NCI-H2081 treated with DMSO at 0.1 percent for 48 hours (cell line): ENCODE data around the gene CARD9.

ENCODE experiments used
- DNase-seq: peaks from one replicate; lab custom pipeline; 2025; lab: John Stamatoyannopoulos, UW

Gene CARD9

GRCh38 chr9:136380381-136380780 is 6.9 kb upstream of the CARD9 start:
- DNase-seq = no peak

GRCh38 chr9:136379891-136380290 is 6.4 kb upstream of the CARD9 start:
- no peak for DNase-seq

- no peak for DNase-seq
Observed at GRCh38 chr9:136379401-136379800, 5.9 kb upstream of the CARD9 start.

GRCh38 chr9:136379003-136379287 is 5.5 kb upstream of the CARD9 start:
- no peak for DNase-seq

- no peak for DNase-seq
Observed at GRCh38 chr9:136378170-136379002, 4.9 kb upstream of the CARD9 start.

- no peak for DNase-seq
Observed at GRCh38 chr9:136377341-136378169, 4.1 kb upstream of the CARD9 start.

GRCh38 chr9:136376457-136376856 is 3.0 kb upstream of the CARD9 start:
- no peak for DNase-seq

GRCh38 chr9:136375096-136375495 is 1.6 kb upstream of the CARD9 start:
- no peak for DNase-seq

- DNase-seq = no peak
Observed at GRCh38 chr9:136374183-136374575, 710 bp upstream of the CARD9 start.

- no peak for DNase-seq
Observed at GRCh38 chr9:136372561-136373299, 739 bp downstream of the CARD9 start.

- no peak for DNase-seq
Observed at GRCh38 chr9:136372006-136372405, 1.5 kb downstream of the CARD9 start.

GRCh38 chr9:136371533-136371880 is 2.0 kb downstream of the CARD9 start:
- DNase-seq = no peak

GRCh38 chr9:136370687-136371532 is 2.6 kb downstream of the CARD9 start:
- DNase-seq = no peak

- DNase-seq = no peak
Observed at GRCh38 chr9:136370037-136370436, 3.4 kb downstream of the CARD9 start.

- no peak for DNase-seq
Observed at GRCh38 chr9:136368190-136368589, 5.3 kb downstream of the CARD9 start.

GRCh38 chr9:136367296-136368145 is 5.9 kb downstream of the CARD9 start:
- DNase-seq = no peak

- no peak for DNase-seq
Observed at GRCh38 chr9:136366826-136367225, 6.6 kb downstream of the CARD9 start.

GRCh38 chr9:136365775-136366222 is 7.7 kb downstream of the CARD9 start:
- DNase-seq = no peak

GRCh38 chr9:136364942-136365774 is 8.3 kb downstream of the CARD9 start:
- no peak for DNase-seq
